Skeletal muscle satellite cell (primary cell): ENCODE results near the gene TM2D1.

Experiments
- H3K27me3 ChIP-seq: 2 replicates; pipeline ENCODE4 v1.7.0; 2013; ENCODE audit warnings: low read length; ENCODE audit not compliant: control insufficient read depth, insufficient read depth
- H3K36me3 ChIP-seq: 2 replicates; pipeline ENCODE4 v1.7.0; 2013; ENCODE audit warnings: mild to moderate bottlenecking, control low read depth, low read length; ENCODE audit not compliant: insufficient read depth
- H3K4me1 ChIP-seq: 2 replicates; pipeline ENCODE4 v1.7.0; 2013; ENCODE audit warnings: low read length; ENCODE audit not compliant: control insufficient read depth, insufficient read depth
- H3K4me2 ChIP-seq: 2 replicates; pipeline ENCODE4 v1.7.0; 2013; ENCODE audit warnings: mild to moderate bottlenecking, low read length
- H3K4me3 ChIP-seq: 2 replicates; pipeline ENCODE4 v1.7.0; 2013; ENCODE audit warnings: low read length
- H3K9ac ChIP-seq: 2 replicates; pipeline ENCODE4 v1.7.0; 2013; ENCODE audit warnings: mild to moderate bottlenecking, low read depth, low read length, moderate library complexity
- H3K9me3 ChIP-seq: replicated peaks from 2 replicates; pipeline ENCODE4 v1.7.0; 2013; ENCODE audit warnings: mild to moderate bottlenecking, control low read depth, low read length

TM2D1 gene

DNA sequence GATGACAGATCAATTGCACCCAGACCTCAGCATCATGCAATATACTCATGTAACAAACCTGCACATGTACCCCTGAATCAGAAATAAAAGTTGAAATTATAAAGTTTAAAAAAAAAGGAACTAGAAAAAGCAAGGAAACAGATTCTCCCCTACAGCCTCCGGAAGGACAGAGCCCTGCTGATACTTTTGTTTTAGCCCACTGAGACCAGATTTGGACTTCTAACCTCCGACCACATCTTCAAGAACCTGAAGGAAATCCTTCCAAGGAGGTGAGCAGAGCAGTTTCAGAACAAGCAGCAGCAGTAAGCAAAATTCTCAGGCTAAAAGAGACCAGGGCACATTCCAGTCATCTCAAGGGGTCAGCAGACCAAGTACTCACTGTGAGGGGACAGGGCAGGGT is 54.5 kb downstream of the TM2D1 start:
- Histone ChIP-seq H3K27me3 (no peaks in the 10 kb centered on the region), H3K9me3 (no peaks in the 10 kb centered on the region), H3K4me3 (no peak overlapping the region), H3K36me3 (no peaks in the 10 kb centered on the region), H3K4me1 (no peaks in the 10 kb centered on the region), H3K9ac (no peak overlapping the region), H3K4me2 (no peak overlapping the region)

- no peaks in the 10 kb centered on the region for H3K4me1 ChIP-seq
- H3K9me3 ChIP-seq, result no peaks in the 10 kb centered on the region
- H3K27me3 ChIP-seq, result no peaks in the 10 kb centered on the region
- no peak overlapping the region for H3K9ac ChIP-seq
- H3K36me3 ChIP-seq, result no peaks in the 10 kb centered on the region
- H3K4me3 ChIP-seq, result no peak overlapping the region
- no peak overlapping the region for H3K4me2 ChIP-seq
These were observed 54.9 kb downstream of the TM2D1 start for GRCh38 chr1:61670016-61670415.

GRCh38 chr1:61659061-61659460 is 65.9 kb downstream of the TM2D1 start:
- Histone ChIP-seq H3K27me3 (no peaks in the 10 kb centered on the region), H3K4me2 (no peak overlapping the region), H3K4me3 (no peak overlapping the region), H3K36me3 (no peaks in the 10 kb centered on the region), H3K4me1 (no peaks in the 10 kb centered on the region), H3K9me3 (no peaks in the 10 kb centered on the region), H3K9ac (no peak overlapping the region)

DNA sequence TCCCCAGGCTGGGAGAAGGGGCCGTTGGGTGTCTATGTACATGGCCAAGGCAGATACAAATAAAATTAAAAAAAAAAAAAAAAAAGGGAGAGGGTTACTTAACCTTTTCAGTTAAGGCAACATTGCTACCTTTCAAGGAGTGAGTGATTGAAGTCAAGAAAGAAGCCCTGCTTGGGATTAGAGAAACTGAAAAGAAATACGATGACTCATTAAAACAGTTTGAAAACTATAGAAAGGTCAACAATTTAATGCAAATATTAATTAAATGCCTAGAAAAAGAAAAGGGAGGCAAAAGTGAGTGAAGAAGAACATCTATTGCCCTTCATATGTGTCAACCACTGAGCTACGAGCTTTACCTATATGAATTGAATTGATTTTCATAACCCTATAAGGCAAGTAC is 69.5 kb downstream of the TM2D1 start:
- Histone ChIP-seq H3K9me3 (no peaks in the 10 kb centered on the region), H3K9ac (no peak overlapping the region), H3K36me3 (no peaks in the 10 kb centered on the region), H3K4me1 (no peaks in the 10 kb centered on the region), H3K4me3 (no peak overlapping the region), H3K27me3 (no peaks in the 10 kb centered on the region), H3K4me2 (no peak overlapping the region)

- Histone ChIP-seq H3K4me2 (no peak overlapping the region), H3K4me1 (no peaks in the 10 kb centered on the region), H3K4me3 (no peak overlapping the region), H3K27me3 (no peaks in the 10 kb centered on the region), H3K9ac (no peak overlapping the region), H3K36me3 (no peaks in the 10 kb centered on the region), H3K9me3 (no peaks in the 10 kb centered on the region)
These were observed 70.9 kb downstream of the TM2D1 start for GRCh38 chr1:61654067-61654466.

- H3K9ac ChIP-seq, result no peak overlapping the region
- no peaks in the 10 kb centered on the region for H3K4me1 ChIP-seq
- no peaks in the 10 kb centered on the region for H3K9me3 ChIP-seq
- H3K27me3 ChIP-seq, result no peaks in the 10 kb centered on the region
- H3K4me2 ChIP-seq, result no peak overlapping the region
- no peaks in the 10 kb centered on the region for H3K36me3 ChIP-seq
- no peak overlapping the region for H3K4me3 ChIP-seq
These were observed 75.8 kb downstream of the TM2D1 start for GRCh38 chr1:61648983-61649742.

- no peaks in the 10 kb centered on the region for H3K36me3 ChIP-seq
- H3K9ac ChIP-seq, result no peak overlapping the region
- H3K4me1 ChIP-seq, result no peaks in the 10 kb centered on the region
- H3K4me2 ChIP-seq, result no peak overlapping the region
- no peaks in the 10 kb centered on the region for H3K27me3 ChIP-seq
- H3K9me3 ChIP-seq, result no peaks in the 10 kb centered on the region
- H3K4me3 ChIP-seq, result no peak overlapping the region
These were observed 77.8 kb downstream of the TM2D1 start for GRCh38 chr1:61647142-61647541.

- Histone ChIP-seq H3K4me1 (peaks cover 4% of the 10 kb centered on the region), H3K9me3 (no peaks in the 10 kb centered on the region), H3K36me3 (no peaks in the 10 kb centered on the region), H3K4me2 (no peak overlapping the region), H3K9ac (no peak overlapping the region), H3K4me3 (no peak overlapping the region), H3K27me3 (no peaks in the 10 kb centered on the region)
These were observed 79.5 kb downstream of the TM2D1 start for GRCh38 chr1:61645476-61645875.

DNA sequence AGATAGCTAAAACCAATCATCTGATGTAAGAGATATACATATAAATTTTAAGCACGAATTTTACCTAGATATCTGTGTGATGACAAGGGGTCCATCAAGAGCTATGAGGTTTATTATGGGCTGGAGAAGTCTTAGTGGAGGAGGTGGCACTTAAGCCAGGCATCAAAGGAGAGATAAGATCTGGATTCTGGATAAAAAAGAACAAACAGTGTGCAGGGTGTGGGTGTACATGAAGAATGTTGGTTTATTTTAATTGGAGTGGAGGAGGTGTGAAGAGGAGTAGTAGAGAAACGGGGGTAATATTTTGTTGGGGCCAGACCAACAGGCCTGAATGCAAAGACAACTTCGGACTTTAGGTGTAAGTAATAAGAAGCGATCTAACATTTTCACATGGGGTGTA is 80.6 kb downstream of the TM2D1 start:
- Histone ChIP-seq H3K9me3 (no peaks in the 10 kb centered on the region), H3K27me3 (no peaks in the 10 kb centered on the region), H3K9ac (no peak overlapping the region), H3K4me1 (peaks cover 4% of the 10 kb centered on the region), H3K36me3 (no peaks in the 10 kb centered on the region), H3K4me2 (no peak overlapping the region), H3K4me3 (no peak overlapping the region)

DNA sequence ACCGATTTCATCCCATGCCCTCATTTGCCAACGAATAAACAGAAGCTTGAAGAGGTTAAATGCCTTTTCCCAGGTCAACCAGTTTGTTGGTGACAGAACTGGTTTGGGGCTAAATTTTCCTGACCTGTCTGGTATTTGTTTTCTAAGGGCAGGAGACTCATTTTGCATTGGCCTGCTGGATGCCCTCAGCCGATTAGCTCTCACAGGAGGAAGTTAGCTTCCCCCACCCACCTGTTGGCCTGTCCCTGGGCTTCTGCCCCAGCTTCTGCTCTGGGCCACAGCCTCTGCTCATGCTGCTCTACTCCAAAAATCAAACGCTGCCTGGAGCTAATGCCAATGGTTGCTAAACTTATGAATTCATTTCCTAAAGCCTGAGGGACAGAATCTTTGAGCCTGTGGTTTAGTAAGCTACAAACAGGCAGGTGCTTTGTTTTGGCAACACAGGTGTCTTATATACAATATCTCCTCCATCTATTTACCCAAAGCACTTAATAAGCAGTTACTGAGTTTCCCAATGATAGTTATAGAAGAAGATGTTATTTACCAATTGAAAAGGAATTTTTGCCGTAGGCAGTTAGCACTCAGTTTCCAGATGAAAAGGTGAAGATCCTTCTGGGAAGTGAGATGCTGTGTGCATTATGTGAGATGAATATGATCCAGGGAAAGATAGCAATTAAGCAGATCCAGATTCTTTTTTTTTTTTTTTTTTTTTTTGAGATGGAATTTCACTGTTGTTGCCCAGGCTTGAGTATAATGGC is 82.3 kb downstream of the TM2D1 start:
- Histone ChIP-seq H3K9me3 (no peaks in the 10 kb centered on the region), H3K4me2 (no peak overlapping the region), H3K36me3 (no peaks in the 10 kb centered on the region), H3K9ac (no peak overlapping the region), H3K4me3 (no peak overlapping the region), H3K4me1 (peaks cover 16% of the 10 kb centered on the region), H3K27me3 (no peaks in the 10 kb centered on the region)

DNA sequence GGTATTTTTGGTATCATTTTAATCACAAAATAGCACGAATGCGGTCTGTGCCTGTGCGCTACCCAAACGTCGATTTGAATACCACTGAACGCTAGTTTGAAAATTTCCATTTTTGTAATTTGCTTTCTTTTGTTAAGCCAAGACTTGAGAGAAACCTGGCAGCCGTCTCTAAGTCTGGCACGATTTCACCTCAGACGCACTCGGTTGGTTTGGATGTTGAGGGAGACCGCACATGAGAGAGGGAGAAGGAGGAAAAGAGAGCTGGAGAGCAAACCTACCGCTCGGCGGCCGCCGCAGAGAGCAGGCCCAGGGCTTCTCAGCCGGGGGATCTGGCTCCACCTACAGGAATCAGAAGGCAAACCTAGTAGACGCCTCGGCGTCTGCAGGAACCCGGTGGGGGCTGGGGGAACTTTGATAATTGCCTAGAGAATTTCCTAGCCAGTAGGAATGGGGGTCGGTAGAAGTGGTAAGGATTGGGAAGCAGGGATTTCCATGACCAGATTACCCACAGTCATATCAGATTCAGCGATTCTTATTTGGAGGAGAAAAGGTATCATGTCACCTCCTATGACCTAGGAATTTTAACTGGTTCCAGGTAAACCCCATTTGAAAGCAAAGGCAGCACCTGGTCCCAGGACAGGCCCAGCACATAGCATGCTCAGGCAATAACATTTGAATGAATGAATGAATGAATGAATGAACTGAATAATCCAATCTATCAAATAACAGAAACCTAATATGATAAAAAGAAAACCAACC is 83.2 kb downstream of the TM2D1 start:
- H3K9me3 ChIP-seq, result no peaks in the 10 kb centered on the region
- peak overlapping the region; percentile 61 for H3K9ac ChIP-seq
- no peaks in the 10 kb centered on the region for H3K27me3 ChIP-seq
- peak overlapping the region; percentile 53 for H3K4me3 ChIP-seq
- H3K36me3 ChIP-seq, result no peaks in the 10 kb centered on the region
- peaks cover 16% of the 10 kb centered on the region for H3K4me1 ChIP-seq
- H3K4me2 ChIP-seq, result peak overlapping the region; percentile 81
